Measurements from ENCODE around the gene CTNNBIP1. TPM values are rescaled to one million over a fixed set of nuclear protein-coding genes. Genes with fewer than 3 reads are reported as not detected.

CTNNBIP1 gene
- total RNA-seq, 8 experiments from 2014 or later = 4.9 to 33.1 (median 24.1) TPM

DNA sequence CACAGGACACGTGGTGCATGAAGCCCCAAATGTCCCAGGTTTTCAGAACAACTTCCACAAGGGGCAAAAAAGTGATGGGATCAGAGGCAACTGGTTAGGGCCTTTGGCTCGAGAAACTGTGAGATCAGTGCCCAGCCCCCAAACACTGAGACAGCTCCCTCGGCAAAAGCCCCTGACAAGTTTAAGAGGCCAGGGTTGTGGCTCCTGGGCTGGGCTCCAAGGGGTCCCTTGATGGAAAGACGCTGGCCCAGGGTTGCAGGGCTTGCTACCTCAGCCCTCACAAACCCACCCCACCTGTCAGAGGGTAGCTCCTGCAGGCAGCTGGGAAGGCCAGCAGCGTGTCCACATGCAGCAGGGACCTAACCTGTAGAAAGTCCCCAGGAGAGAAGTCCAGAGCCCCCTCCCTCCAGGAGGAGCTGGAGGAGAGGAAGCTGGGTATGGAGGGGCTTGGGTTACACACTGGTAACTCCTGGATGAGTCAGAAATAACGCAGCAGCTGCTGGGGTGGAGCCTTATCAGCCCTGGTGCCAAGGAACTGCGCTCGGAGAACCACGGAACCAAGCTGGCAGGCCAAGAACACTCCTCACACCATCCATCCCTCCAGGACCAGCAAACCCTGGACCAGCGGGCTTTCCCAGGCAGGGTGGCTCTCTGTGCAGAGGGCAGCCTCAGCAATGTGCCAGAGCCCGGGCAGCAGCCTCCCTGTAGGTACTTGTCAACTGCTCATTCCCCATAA is 37.5 kb downstream of the CTNNBIP1 start:
- ATAC-seq (replicated peaks in 6 of 8) = no peak
- in situ Hi-C loops (cut with MboI; ENCODE audit: low pct_unique_long_range_greater_than_20kb in 2 of 9, low sequenced_read_pairs in 9 of 9, unreplicated experiment in 9 of 9) = loop anchor here in 8 of 9 experiments (10.0 to 25.0 kb wide), 2 partner anchors 235 to 552 kb away; no protein-coding TSS in a partner anchor
- no peak overlapping the region for H3K27ac ChIP-seq

DNA sequence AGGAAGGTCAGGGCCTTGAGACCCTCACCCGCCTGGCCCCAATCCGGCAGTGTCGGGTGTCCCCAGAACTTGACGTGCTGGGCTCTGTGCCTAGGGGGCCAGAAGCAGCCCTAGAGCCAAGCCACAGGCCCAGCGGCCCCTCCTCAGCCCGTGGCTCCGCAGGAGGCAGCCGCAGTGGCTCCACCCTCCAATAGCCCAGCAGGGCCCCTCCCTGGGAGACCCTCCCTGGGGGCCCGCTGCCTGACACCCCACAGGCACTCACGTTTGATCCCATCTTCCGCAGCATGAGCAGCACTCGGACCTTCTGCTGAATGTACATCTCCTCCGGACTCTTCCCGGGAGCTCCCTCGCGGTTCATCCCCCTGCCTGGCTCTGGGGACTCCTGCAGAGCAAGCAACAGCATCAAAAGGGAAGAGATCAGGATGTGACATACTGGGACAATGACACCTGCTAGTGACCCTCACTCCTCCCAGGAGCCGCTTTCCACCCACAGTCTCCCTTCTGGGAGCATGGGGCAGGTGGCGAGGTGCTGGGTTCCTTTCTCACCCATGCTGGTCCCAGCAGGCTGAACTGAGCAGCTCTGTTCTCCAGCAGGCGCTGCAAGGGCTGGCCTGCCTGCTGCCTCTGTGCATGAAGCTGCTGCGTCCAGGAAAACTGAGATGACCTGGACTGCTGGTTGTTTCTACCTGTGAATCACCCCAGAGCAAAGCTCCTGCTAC is 38.2 kb downstream of the CTNNBIP1 start:
- Histone ChIP-seq H3K4me3 (no peak overlapping the region), H3K27ac (no peak overlapping the region), H3K4me1 (replicated peaks in 1 of 2) (peaks cover 7 to 9% of the 10 kb centered on the region in 2 donors)
- 73 to 93% (median 80%) methylated on average over 1 to 11 of the region's 20 CpGs; no CpG with 5 or more reads in 3 of the 10 experiments for WGBS, 10 experiments
- ATAC-seq (replicated peaks in 6 of 8) = no peak
- in situ Hi-C loops (cut with MboI; ENCODE audit: low pct_unique_long_range_greater_than_20kb in 2 of 9, low sequenced_read_pairs in 9 of 9, unreplicated experiment in 9 of 9) = loop anchor here in 8 of 9 experiments (10.0 to 25.0 kb wide), 2 partner anchors 235 to 553 kb away; no protein-coding TSS in a partner anchor

More for the DNA sequence above, 37.5 kb downstream of the CTNNBIP1 start:
- WGBS, 10 experiments = 37 to 86% (median 65%) methylated on average over 1 to 10 of the region's 11 CpGs; no CpG with 5 or more reads in 2 of the 10 experiments
- Histone ChIP-seq H3K4me1 (replicated peaks in 1 of 2) (peaks cover 5 to 7% of the 10 kb centered on the region in 2 donors), H3K4me3 (no peak overlapping the region)

DNA sequence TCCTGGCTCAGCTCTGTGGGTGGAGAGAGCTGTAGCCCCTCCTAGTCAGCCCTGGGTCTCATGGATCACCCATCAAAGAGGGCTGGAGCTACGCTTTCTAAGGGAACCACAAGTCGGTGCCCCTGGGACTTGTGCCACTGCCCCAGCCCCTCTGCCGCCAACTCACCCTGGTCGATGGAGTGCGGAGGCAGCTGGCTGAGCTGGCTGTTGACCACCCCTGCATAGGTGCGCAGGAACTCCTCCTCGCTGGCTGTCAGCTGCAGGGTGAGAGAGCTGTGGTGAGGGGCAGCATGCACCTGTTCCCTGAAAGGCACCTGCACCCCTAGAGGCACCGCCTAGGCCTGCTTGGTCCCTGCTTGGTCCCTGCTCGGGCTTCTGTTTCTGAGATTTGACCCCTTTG is 39.0 kb downstream of the CTNNBIP1 start:
- 65 to 100% (median 92%) methylated on average over 1 to 4 of the region's 9 CpGs; no CpG with 5 or more reads in 4 of the 10 experiments for WGBS, 10 experiments
- Histone ChIP-seq H3K4me1 (replicated peaks in 1 of 2) (peaks cover 7 to 9% of the 10 kb centered on the region in 2 donors), H3K4me3 (no peak overlapping the region), H3K27ac (no peak overlapping the region)
- ATAC-seq (replicated peaks in 6 of 8) = no peak
- in situ Hi-C loops (cut with MboI; ENCODE audit: low pct_unique_long_range_greater_than_20kb in 2 of 9, low sequenced_read_pairs in 9 of 9, unreplicated experiment in 9 of 9) = loop anchor here in 8 of 9 experiments (10.0 to 25.0 kb wide), 2 partner anchors 234 to 554 kb away; no protein-coding TSS in a partner anchor

- no peak overlapping the region for H3K4me3 ChIP-seq
- in situ Hi-C loops (cut with MboI; ENCODE audit: low pct_unique_long_range_greater_than_20kb in 2 of 9, low sequenced_read_pairs in 9 of 9, unreplicated experiment in 9 of 9) = loop anchor here in 8 of 9 experiments (10.0 to 25.0 kb wide), 2 partner anchors 233 to 554 kb away; no protein-coding TSS in a partner anchor
- 79 to 100% (median 90%) methylated on average over 1 to 4 of the region's 4 CpGs; no CpG with 5 or more reads in 4 of the 10 experiments for whole genome bisulfite sequencing, 10 experiments
- no peak overlapping the region for H3K27ac ChIP-seq
- no peak for ATAC-seq (replicated peaks in 6 of 8)
- peaks cover 5 to 9% of the 10 kb centered on the region in 2 donors for H3K4me1 ChIP-seq (replicated peaks in 1 of 2)
These were observed 39.5 kb downstream of the CTNNBIP1 start for GRCh38 chr1:9870572-9870971.

GRCh38 chr1:9869831-9870251 is 40.2 kb downstream of the CTNNBIP1 start:
- 80 to 100% (median 93%) methylated on average over 2 to 8 of the region's 13 CpGs; no CpG with 5 or more reads in 4 of the 10 experiments for WGBS, 10 experiments

DNA sequence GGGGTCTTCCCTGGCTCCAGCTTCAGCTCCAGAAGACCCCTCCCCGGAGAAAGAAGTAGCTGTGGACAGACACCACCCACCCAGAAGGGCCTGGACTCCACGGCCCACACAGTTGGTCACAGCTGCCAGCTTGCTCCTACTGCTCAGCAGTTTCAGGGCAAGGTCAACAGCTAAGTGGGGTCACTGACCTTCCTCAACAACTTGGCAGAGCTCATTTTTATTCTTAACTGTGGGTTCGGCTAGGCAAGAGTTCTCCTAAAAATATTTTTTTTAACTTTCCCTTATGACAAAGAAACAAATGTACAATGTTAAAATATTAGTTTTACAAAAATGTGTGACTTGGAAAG is 41.9 kb downstream of the CTNNBIP1 start:
- no peak for ATAC-seq (replicated peaks in 6 of 8)
- 33 to 100% (median 52%) methylated on average over 1 to 2 of the region's 3 CpGs; no CpG with 5 or more reads in 1 of the 10 experiments for WGBS, 10 experiments
- H3K27ac ChIP-seq = no peak overlapping the region
- no peak overlapping the region for H3K4me3 ChIP-seq
- in situ Hi-C loops (cut with MboI; ENCODE audit: low pct_unique_long_range_greater_than_20kb in 2 of 9, low sequenced_read_pairs in 9 of 9, unreplicated experiment in 9 of 9) = loop anchor here (10.0 to 25.0 kb wide), 2 partner anchors 73 to 231 kb away; no protein-coding TSS in a partner anchor
- H3K4me1 ChIP-seq (replicated peaks in 1 of 2) = peaks cover 0 to 5% of the 10 kb centered on the region in 2 donors

More at GRCh38 chr1:9869831-9870251, 40.2 kb downstream of the CTNNBIP1 start:
- H3K4me3 ChIP-seq = no peak overlapping the region
- H3K4me1 ChIP-seq (replicated peaks in 1 of 2) = peaks cover 0 to 5% of the 10 kb centered on the region in 2 donors
- ATAC-seq (replicated peaks in 6 of 8) = no peak
- in situ Hi-C loops (cut with MboI; ENCODE audit: low pct_unique_long_range_greater_than_20kb in 2 of 9, low sequenced_read_pairs in 9 of 9, unreplicated experiment in 9 of 9) = loop anchor here (10.0 to 25.0 kb wide), 3 partner anchors 75 to 555 kb away; no protein-coding TSS in a partner anchor
- no peak overlapping the region for H3K27ac ChIP-seq

- H3K4me3 ChIP-seq = no peak overlapping the region
- WGBS, 10 experiments = 0 to 71% (median 33%) methylated on average over 2 to 15 of the region's 15 CpGs; no CpG with 5 or more reads in 3 of the 10 experiments
- peaks cover 1 to 5% of the 10 kb centered on the region in 2 donors for H3K4me1 ChIP-seq (replicated peaks in 1 of 2)
- ATAC-seq (replicated peaks in 6 of 8) = peak; percentile 80 to 98 (median 94)
- in situ Hi-C loops (cut with MboI; ENCODE audit: low pct_unique_long_range_greater_than_20kb in 2 of 9, low sequenced_read_pairs in 9 of 9, unreplicated experiment in 9 of 9) = loop anchor here (10.0 to 25.0 kb wide), 2 partner anchors 73 to 230 kb away; no protein-coding TSS in a partner anchor
- H3K27ac ChIP-seq = no peak overlapping the region
These were observed 42.4 kb downstream of the CTNNBIP1 start for GRCh38 chr1:9867408-9868243.

DNA sequence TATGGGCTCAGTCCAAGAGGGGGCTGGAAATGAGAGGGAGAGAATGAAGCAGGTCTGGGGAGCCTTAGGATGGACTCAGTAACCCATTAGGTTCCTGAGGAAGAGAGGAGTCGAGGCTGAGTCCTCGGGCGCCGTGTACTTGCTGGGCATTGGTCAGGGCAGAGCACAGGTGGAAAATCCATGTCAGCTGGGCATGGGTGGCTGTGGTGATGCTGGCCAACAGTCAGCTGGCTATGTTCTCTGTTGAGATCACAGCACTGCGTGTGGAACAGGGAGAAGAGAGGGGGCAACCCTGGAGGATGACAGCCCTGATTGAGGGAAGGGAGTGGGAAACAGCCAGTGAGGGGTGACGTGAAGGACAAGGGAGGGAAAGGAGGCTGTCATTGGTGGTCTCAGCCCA is 43.2 kb downstream of the CTNNBIP1 start:
- 87 to 100% (median 90%) methylated on average over 1 to 6 of the region's 6 CpGs; no CpG with 5 or more reads in 6 of the 10 experiments for WGBS, 10 experiments
- in situ Hi-C loops (cut with MboI; ENCODE audit: low pct_unique_long_range_greater_than_20kb in 2 of 9, low sequenced_read_pairs in 9 of 9, unreplicated experiment in 9 of 9) = loop anchor here (10.0 to 25.0 kb wide), 2 partner anchors 72 to 230 kb away; no protein-coding TSS in a partner anchor
- ATAC-seq (replicated peaks in 6 of 8) = no peak
- Histone ChIP-seq H3K27ac (no peak overlapping the region), H3K4me3 (no peak overlapping the region), H3K4me1 (replicated peaks in 1 of 2) (peaks cover 5% of the 10 kb centered on the region in 2 donors)

DNA sequence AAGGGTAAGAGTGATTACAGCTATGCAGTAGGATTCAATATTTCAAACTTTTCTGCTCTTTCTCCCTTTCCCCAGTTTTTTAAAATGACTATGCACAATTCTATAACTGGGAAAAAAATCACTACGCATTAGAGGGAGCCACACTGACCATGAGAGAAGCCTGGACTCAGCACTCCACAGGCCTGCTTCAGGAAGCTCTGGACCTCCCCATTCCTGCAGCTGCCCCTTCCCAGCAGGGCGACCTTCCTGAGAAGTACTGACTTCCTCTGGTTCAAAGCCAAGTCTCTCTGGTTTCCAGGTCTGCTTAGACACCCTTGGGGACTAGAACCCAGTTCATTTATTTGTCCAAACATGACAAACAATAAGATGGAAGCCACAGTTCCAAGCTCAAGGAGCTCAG is 44.3 kb downstream of the CTNNBIP1 start:
- peaks cover 5 to 13% of the 10 kb centered on the region in 2 donors for H3K4me1 ChIP-seq (replicated peaks in 1 of 2)
- H3K4me3 ChIP-seq = no peak overlapping the region
- in situ Hi-C loops (cut with MboI; ENCODE audit: low pct_unique_long_range_greater_than_20kb in 2 of 9, low sequenced_read_pairs in 9 of 9, unreplicated experiment in 9 of 9) = loop anchor here (10.0 to 25.0 kb wide), 2 partner anchors 71 to 228 kb away; no protein-coding TSS in a partner anchor
- ATAC-seq (replicated peaks in 6 of 8) = no peak
- H3K27ac ChIP-seq = no peak overlapping the region
- whole genome bisulfite sequencing, 10 experiments = 42 to 100% (median 69%) methylated on average over 1 to 2 of the region's 2 CpGs; no CpG with 5 or more reads in 2 of the 10 experiments

DNA sequence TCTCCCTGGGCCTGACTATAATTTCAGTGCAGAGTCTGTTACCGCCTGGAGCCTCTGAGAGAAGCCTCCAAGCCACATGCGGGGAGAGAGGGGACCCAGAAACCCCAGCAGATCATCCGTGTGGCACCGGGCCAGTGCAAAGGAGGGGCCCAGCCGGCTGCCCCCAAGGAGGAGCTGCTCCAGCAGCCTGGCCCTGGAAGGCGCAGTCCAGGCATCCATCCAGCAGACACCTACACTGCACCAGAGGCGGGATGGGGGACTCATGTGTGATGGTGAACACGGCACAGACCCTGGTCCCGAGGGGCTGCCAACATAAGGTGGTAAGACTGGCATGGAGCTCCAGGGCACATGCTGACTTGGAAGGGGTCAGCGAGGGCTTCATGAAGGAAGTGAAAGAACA is 46.7 kb downstream of the CTNNBIP1 start:
- Histone ChIP-seq H3K4me1 (replicated peaks in 1 of 2) (peaks cover 5 to 19% of the 10 kb centered on the region in 2 donors), H3K27ac (no peak overlapping the region)
- WGBS, 10 experiments = 77 to 100% (median 91%) methylated on average over 2 to 8 of the region's 10 CpGs; no CpG with 5 or more reads in 4 of the 10 experiments

DNA sequence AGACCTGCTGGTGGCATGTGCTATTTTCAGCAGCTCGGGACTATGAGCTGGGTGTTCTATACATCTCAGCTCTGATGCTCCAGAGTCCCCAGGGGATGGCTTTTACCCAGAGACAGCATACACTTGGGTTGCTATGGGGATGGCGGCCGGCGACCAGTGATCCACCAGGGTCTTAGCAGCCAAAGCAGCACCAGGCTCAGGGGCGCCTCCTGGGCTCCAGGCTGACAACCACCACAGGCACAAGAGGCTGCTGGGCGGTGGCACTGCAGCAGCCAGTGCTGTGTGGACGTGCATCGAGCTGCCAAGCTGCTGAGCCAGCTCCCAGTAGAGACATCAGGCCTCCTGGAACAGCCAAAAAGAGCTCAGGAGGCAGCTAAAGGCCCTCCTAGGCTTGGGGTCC is 48.7 kb downstream of the CTNNBIP1 start:
- WGBS, 10 experiments = 29 to 70% (median 58%) methylated on average over 1 to 7 of the region's 8 CpGs; no CpG with 5 or more reads in 6 of the 10 experiments
- peak in 6 of 8 experiments; percentile 33 to 88 (median 61) for ATAC-seq (replicated peaks in 6 of 8)

More for the DNA sequence above, 46.7 kb downstream of the CTNNBIP1 start:
- in situ Hi-C loops (cut with MboI; ENCODE audit: low pct_unique_long_range_greater_than_20kb in 2 of 9, low sequenced_read_pairs in 9 of 9, unreplicated experiment in 9 of 9) = loop anchor here (10.0 to 25.0 kb wide), 2 partner anchors 69 to 226 kb away; no protein-coding TSS in a partner anchor
- no peak overlapping the region for H3K4me3 ChIP-seq
- no peak for ATAC-seq (replicated peaks in 6 of 8)

More for the DNA sequence above, 48.7 kb downstream of the CTNNBIP1 start:
- H3K4me1 ChIP-seq (replicated peaks in 1 of 2) = peaks cover 5 to 14% of the 10 kb centered on the region in 2 donors
- no peak overlapping the region for H3K4me3 ChIP-seq
- no peak overlapping the region for H3K27ac ChIP-seq
- in situ Hi-C loops (cut with MboI; ENCODE audit: low pct_unique_long_range_greater_than_20kb in 2 of 9, low sequenced_read_pairs in 9 of 9, unreplicated experiment in 9 of 9) = loop anchor here (10.0 to 25.0 kb wide), 2 partner anchors 67 to 224 kb away; no protein-coding TSS in a partner anchor
